Mucosa of rectum (tissue), 2 donors: Measurements from ENCODE around the gene VMAC.

ENCODE experiments used
- H3K27ac ChIP-seq, 2 donors: one replicate each; pipeline ENCODE4 v1.7.0; 2013; ENCODE audit warnings: inconsistent platforms in 2 of 2, low read depth in 2 of 2, low read length in 2 of 2
- H3K27me3 ChIP-seq, 2 donors: one replicate each; pipeline ENCODE4 v1.7.0; 2013; ENCODE audit warnings: low read length in 2 of 2; ENCODE audit not compliant: control insufficient read depth in 2 of 2, insufficient read depth in 2 of 2
- H3K36me3 ChIP-seq, 2 donors: one replicate each; pipeline ENCODE4 v1.7.0; 2013; ENCODE audit warnings: low read length in 2 of 2; ENCODE audit not compliant: control insufficient read depth in 2 of 2, insufficient read depth in 2 of 2
- H3K4me1 ChIP-seq, 2 donors: one replicate each; pipeline ENCODE4 v1.7.0; 2013; ENCODE audit warnings: low read length in 2 of 2, mild to moderate bottlenecking in 1 of 2; ENCODE audit not compliant: control insufficient read depth in 2 of 2, insufficient read depth in 2 of 2
- H3K4me3 ChIP-seq, 2 donors: one replicate each; pipeline ENCODE4 v1.7.0; 2013; ENCODE audit warnings: low read length in 2 of 2
- H3K9ac ChIP-seq, 2 donors: one replicate each; pipeline ENCODE4 v1.7.0; 2013; ENCODE audit warnings: low read length in 2 of 2, low read depth in 1 of 2, mild to moderate bottlenecking in 1 of 2
- H3K9me3 ChIP-seq, 2 donors: one replicate each; pipeline ENCODE4 v1.7.0; 2013; ENCODE audit warnings: low read length in 2 of 2; ENCODE audit not compliant: control insufficient read depth in 2 of 2
- donor health status: healthy.
- donor health status: Normal muscosa, but diverticular disease.

The VMAC gene

DNA sequence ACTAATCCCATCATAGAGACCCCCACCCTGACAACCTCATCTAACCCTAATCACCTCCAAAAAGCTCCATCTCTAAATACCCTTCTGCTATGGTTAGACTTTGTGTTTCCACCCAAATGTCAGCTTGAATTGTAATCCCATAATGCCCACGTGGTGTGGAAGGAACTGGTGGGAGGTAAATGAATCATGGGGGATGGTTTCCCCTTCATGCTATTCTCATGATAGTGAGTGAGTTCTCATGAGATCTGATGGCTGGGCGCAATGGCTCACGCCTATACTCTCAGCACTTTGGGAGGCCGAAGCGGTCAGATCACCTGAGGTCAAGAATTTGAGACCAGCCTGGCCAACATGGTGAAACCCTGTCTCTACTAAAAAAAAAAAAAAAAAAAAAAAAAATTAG is 2.6 kb downstream of the VMAC start:
- no peak overlapping the region for H3K27ac ChIP-seq
- peaks cover 0 to 2% of the 10 kb centered on the region in 2 donors for H3K36me3 ChIP-seq
- no peaks in the 10 kb centered on the region for H3K9me3 ChIP-seq
- no peak overlapping the region for H3K9ac ChIP-seq
- H3K4me3 ChIP-seq = no peak overlapping the region
- H3K27me3 ChIP-seq = no peaks in the 10 kb centered on the region
- H3K4me1 ChIP-seq = peaks cover 13 to 17% of the 10 kb centered on the region in 2 donors

DNA sequence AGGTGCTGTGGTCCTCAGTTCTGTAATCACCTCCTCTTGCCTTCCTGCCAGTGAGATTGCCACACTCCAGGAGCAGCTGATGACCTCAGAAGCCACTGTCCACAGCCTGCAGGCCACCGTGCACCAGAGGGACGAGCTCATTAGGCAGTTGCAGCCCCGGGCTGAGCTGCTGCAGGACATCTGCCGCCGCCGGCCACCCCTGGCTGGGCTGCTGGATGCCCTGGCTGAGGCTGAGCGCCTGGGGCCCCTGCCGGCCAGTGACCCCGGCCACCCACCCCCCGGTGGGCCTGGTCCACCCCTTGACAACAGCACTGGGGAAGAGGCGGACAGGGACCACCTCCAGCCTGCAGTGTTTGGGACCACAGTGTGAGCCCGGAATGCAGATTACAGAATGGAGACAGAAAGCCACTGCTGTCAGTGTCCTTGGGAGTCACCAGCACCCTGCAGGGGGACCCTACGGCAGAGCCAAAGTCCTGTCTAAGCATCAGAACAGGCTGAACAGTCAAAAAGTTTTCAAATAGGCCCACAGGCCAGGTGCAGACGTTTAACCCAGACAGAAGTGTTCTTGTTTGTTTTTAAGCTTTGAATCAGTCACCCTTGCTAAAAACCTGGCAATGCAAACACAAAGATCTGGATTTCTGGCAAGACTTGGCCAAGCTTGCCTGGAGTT is 4.2 kb downstream of the VMAC start:
- Histone ChIP-seq H3K27ac (no peak overlapping the region), H3K9me3 (no peaks in the 10 kb centered on the region), H3K27me3 (no peaks in the 10 kb centered on the region), H3K4me3 (no peak overlapping the region), H3K9ac (no peak overlapping the region), H3K4me1 (peaks cover 3 to 8% of the 10 kb centered on the region in 2 donors), H3K36me3 (peaks cover 0 to 2% of the 10 kb centered on the region in 2 donors)

DNA sequence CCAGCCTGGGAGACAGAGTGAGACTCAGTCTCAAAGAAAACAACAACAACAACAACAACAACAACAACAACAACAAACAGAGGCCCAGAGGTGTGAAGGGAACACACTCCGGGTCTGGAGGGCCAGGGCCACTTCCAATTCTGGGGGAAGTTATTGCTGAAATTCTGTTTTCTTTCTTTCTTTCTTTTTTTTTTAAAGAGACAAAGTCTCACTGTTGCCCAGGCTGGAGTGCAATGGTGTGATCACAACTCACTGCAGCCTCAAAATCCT is 5.9 kb downstream of the VMAC start:
- peaks cover 15 to 22% of the 10 kb centered on the region in 2 donors for H3K4me1 ChIP-seq
- no peak overlapping the region for H3K4me3 ChIP-seq
- H3K9ac ChIP-seq = no peak overlapping the region
- H3K36me3 ChIP-seq = peaks cover 0 to 2% of the 10 kb centered on the region in 2 donors
- H3K9me3 ChIP-seq = no peaks in the 10 kb centered on the region
- no peaks in the 10 kb centered on the region for H3K27me3 ChIP-seq
- no peak overlapping the region for H3K27ac ChIP-seq

DNA sequence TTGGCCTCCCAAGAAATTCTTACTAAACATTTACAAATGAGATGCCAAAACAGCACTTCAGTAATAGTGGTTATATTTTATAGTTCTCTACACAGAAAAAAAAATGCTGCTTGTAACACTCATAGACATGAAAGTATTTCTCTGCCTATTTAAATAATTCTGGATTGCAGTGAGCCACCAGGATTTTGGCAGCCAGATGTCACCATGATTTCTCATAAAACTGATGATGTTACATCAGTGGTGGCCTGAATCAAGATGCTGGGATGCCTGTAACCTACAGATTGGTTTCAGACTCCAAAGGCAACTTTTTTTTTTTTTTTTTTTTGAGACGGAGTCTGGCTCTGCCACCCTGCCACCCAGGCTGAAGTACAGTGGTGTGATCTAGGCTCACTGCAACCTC is 6.7 kb downstream of the VMAC start:
- Histone ChIP-seq H3K36me3 (peaks cover 2 to 3% of the 10 kb centered on the region in 2 donors), H3K9ac (no peak overlapping the region), H3K27me3 (no peaks in the 10 kb centered on the region), H3K4me3 (no peak overlapping the region), H3K9me3 (no peaks in the 10 kb centered on the region), H3K27ac (no peak overlapping the region), H3K4me1 (peaks cover 18% of the 10 kb centered on the region in 2 donors)

DNA sequence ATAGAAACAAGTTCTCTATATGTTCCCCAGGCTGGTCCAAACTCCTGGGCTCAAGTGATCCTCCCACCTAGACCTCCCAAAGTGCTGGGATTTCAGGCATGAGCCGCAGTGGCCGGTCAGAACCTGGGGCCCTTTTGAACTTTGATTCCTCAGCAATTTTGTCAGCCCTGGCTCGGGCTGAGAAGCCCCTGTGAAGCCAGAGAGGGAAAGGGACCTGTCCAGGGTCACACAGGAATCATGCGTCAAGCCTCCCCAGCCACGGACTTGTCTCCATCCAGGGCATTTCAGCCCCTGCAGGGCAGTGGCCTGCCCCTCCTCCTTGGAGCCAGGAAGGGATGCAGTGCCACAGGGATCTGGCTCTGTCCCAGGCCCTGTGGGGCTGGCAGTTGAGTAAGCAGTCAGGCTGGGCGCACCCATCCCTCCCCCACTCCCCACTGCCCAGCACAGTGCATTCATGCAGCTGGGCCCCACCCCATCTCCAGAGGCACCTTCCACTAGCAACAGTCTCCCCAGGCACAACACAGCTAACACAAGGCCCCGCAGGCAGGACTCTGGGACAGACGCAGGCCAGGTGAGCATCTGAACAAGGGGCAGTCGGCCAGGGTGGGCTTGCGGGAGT is 9.2 kb downstream of the VMAC start, which contains the start of gene CAPS:
Gene CAPS, plus strand, starts transcription at position 516 of the 619 bp plus-strand sequence. CDS start 153 bp downstream, outside the sequence.
- Histone ChIP-seq H3K4me3 (peak within 1 kb of the TSS; percentile 20), H3K9me3 (no peaks in the 10 kb centered on the region), H3K27me3 (no peaks in the 10 kb centered on the region), H3K9ac (peak within 1 kb of the TSS in 1 of 2 donors; percentile 58), H3K36me3 (peaks cover 19 to 21% of the 10 kb centered on the region in 2 donors), H3K27ac (peak within 1 kb of the TSS; percentile 48 to 57), H3K4me1 (peaks cover 18% of the 10 kb centered on the region in 2 donors)

DNA sequence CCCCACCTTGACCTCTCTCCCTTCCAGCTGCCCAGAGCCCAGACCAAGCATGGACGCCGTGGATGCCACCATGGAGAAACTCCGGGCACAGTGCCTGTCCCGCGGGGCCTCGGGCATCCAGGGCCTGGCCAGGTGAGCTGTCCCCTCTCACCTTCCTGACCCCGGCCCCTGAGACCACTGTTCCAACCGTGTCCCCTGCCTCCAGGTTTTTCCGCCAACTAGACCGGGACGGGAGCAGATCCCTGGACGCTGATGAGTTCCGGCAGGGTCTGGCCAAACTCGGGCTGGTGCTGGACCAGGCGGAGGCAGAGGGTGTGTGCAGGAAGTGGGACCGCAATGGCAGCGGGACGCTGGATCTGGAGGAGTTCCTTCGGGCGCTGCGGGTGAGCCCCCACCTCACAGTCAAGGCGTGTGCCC is 9.7 kb downstream of the VMAC start:
- Histone ChIP-seq H3K36me3 (peaks cover 22 to 26% of the 10 kb centered on the region in 2 donors), H3K4me3 (peak overlapping the region; percentile 13 to 20), H3K9ac (peak overlapping the region in 1 of 2 donors; percentile 58), H3K9me3 (no peaks in the 10 kb centered on the region), H3K4me1 (peaks cover 18% of the 10 kb centered on the region in 2 donors), H3K27me3 (no peaks in the 10 kb centered on the region), H3K27ac (peak overlapping the region; percentile 48 to 57)

DNA sequence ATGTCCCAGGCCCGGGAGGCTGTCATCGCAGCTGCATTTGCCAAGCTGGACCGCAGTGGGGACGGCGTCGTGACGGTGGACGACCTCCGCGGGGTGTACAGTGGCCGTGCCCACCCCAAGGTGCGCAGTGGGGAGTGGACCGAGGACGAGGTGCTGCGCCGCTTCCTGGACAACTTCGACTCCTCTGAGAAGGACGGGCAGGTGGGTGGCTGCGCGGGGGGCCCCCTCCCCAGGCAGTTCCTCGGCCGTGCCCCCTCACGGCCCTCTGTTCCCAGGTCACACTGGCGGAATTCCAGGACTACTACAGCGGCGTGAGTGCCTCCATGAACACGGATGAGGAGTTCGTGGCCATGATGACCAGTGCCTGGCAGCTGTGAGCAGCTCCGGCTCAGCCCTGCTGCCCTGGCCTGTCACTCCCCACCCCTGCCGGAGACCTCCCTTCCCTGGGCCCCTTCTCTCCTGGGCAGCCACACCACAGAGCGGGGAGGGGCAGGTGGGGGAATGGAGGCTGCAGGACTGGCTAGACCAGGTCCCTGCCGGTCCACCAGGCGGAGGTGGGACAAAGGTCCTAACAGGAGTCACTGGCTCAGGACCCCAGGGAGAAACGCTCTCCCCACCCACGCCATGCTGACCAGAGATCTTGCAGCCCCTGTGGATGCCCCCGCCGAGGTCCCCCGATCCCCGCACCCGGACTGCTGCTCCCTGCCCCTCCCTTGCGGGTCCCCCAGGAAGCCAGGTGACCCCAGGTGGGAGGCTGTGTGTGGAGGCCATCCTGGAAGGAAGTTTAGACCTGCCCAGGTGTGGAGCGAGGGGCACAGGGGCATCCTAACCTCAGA is 10.5 kb downstream of the VMAC start:
- Histone ChIP-seq H3K27ac (no peak overlapping the region), H3K9ac (peak overlapping the region in 1 of 2 donors; percentile 58), H3K4me1 (peaks cover 18% of the 10 kb centered on the region in 2 donors), H3K9me3 (no peaks in the 10 kb centered on the region), H3K36me3 (peaks cover 30 to 34% of the 10 kb centered on the region in 2 donors), H3K4me3 (peak overlapping the region; percentile 20), H3K27me3 (no peaks in the 10 kb centered on the region)

DNA sequence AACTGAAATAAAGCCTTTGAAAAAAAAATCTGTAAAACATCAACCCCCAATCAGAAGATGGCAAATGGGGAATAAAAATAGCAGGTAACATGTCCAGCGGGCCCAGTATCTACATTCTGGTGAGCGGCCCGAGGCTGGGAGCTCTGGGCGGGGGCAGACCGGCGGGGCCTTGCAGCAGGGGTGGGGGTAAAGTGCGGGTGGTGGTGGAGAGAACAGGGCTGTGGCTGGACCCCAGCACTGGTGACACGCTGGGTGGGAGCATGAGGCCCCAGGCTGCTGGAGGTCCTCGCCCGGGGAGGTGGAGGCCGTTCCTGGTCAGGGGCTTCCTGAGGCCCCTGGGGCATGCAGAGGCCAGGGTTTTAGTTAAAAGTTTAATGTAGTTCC is 11.1 kb downstream of the VMAC start:
- no peak overlapping the region for H3K27ac ChIP-seq
- H3K9ac ChIP-seq = peak overlapping the region in 1 of 2 donors; percentile 13
- peaks cover 30 to 36% of the 10 kb centered on the region in 2 donors for H3K36me3 ChIP-seq

DNA sequence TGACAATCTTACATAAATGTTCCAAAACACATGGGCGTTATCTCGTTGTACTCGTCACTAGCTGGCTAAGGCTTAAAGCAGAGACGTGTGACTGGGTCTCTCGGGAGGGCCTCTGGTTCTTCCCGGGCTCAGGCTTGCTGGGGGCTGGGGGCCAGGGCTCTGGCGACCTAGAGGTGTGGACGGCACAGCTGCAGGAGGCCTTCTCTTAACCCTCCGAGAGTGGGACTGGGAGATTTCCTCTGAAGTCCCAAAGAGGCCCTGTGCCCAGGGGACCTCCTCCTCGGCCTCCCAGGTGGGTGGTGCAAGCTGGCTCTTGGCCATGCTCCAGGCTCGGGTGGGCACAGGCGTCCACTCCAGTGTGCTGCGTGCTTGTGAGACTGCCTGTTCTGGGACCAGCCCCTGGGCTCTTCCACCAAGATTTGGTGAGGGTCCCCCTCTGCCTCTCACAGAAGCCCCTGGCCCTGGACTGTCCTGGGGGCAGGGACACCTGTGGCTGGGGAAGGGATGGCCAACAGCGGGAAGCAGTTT is 11.6 kb downstream of the VMAC start:
- Histone ChIP-seq H3K4me3 (no peak overlapping the region), H3K27me3 (no peaks in the 10 kb centered on the region), H3K9ac (no peak overlapping the region), H3K36me3 (peaks cover 33 to 41% of the 10 kb centered on the region in 2 donors), H3K9me3 (no peaks in the 10 kb centered on the region), H3K4me1 (peaks cover 18% of the 10 kb centered on the region in 2 donors), H3K27ac (no peak overlapping the region)

More for the DNA sequence above, 11.1 kb downstream of the VMAC start:
- Histone ChIP-seq H3K27me3 (no peaks in the 10 kb centered on the region), H3K4me1 (peaks cover 18% of the 10 kb centered on the region in 2 donors), H3K9me3 (no peaks in the 10 kb centered on the region), H3K4me3 (peak overlapping the region in 1 of 2 donors; percentile 20)
